PC-3 (cell line): ENCODE measurements around the gene KLHL25. TPM values are rescaled to one million over a fixed set of nuclear protein-coding genes. Genes with fewer than 3 reads are reported as not detected.

Experiments
- ATAC-seq: fragments of 200-7000 bp; cut with Tn5 transposase; 2 replicates; pipeline ENCODE4 v1.9.1; 2020; ENCODE audit warnings: mild to moderate bottlenecking, moderate library complexity
- BruUV-seq: library from RNA; stranded (reverse); fragments of 400-500 nt; replicated peaks from 2 replicates; lab custom pipeline; 2021; lab: Mats Ljungman, UMichigan
- CTCF ChIA-PET: fragments of 300-600 bp; sonication (Branson Sonifier 250); formaldehyde crosslinking; loops from one replicate; lab custom pipeline; 2022; ENCODE audit warnings: antibody characterized with exemption; lab: Charles Lee
- POLR2A ChIA-PET: fragments of 300-600 bp; sonication (Branson Sonifier 250); formaldehyde crosslinking; loops from one replicate; lab custom pipeline; 2022; ENCODE audit warnings: antibody characterized with exemption; ENCODE audit not compliant: unreplicated experiment; lab: Charles Lee
- DNase-seq: peaks from one replicate; pipeline ENCODE4 v3.0.0-alpha.2; 2015
- H2AFZ ChIP-seq: fragments of 300-600 bp; sonication (generic); 2 replicates; pipeline ENCODE4 v1.6.0; 2016; ENCODE audit warnings: antibody characterized with exemption, low read length
- H3F3A ChIP-seq: fragments of 300-600 bp; sonication (generic); one replicate; pipeline ENCODE4 v1.6.0; 2017; ENCODE audit warnings: antibody characterized with exemption, low read length, control low read depth, mild to moderate bottlenecking; ENCODE audit not compliant: unreplicated experiment
- H3K27ac ChIP-seq: fragments of 300-600 bp; sonication (generic); 2 replicates; pipeline ENCODE4 v1.5.1; 2016; ENCODE audit warnings: mild to moderate bottlenecking, low read length
- H3K27me3 ChIP-seq: fragments of 300-600 bp; sonication (generic); 2 replicates; pipeline ENCODE4 v1.6.1; 2016; ENCODE audit warnings: low read length, mixed read lengths
- H3K36me3 ChIP-seq: fragments of 300-600 bp; sonication (generic); 2 replicates; pipeline ENCODE4 v1.6.1; 2016; ENCODE audit warnings: low read depth, mixed run types, low read length, mixed read lengths
- H3K4me1 ChIP-seq: fragments of 300-600 bp; sonication (generic); 2 replicates; pipeline ENCODE4 v1.5.1; 2016; ENCODE audit warnings: low read length; ENCODE audit not compliant: insufficient read depth
- H3K4me2 ChIP-seq: fragments of 300-600 bp; sonication (generic); 2 replicates; pipeline ENCODE4 v1.6.0; 2016; ENCODE audit warnings: low read length
- H3K4me3 ChIP-seq: fragments of 300-600 bp; sonication (generic); 2 replicates; pipeline ENCODE4 v1.5.1; 2016; ENCODE audit warnings: mild to moderate bottlenecking, low read length, mixed read lengths
- H3K79me2 ChIP-seq: fragments of 300-600 bp; sonication (generic); 2 replicates; pipeline ENCODE4 v1.6.1; 2017; ENCODE audit warnings: low read length, mixed read lengths
- H3K9ac ChIP-seq: fragments of 300-600 bp; sonication (generic); 2 replicates; pipeline ENCODE4 v1.6.0; 2016; ENCODE audit warnings: mild to moderate bottlenecking, low read length
- H3K9me2 ChIP-seq: fragments of 300-600 bp; sonication (generic); replicated peaks from 2 replicates; pipeline ENCODE4 v1.6.1; 2016; ENCODE audit warnings: mixed run types, low read length, mixed read lengths
- H3K9me3 ChIP-seq: fragments of 300-600 bp; sonication (generic); 2 replicates; pipeline ENCODE4 v1.6.1; 2016; ENCODE audit warnings: low read length, mixed read lengths
- H4K20me1 ChIP-seq: fragments of 300-600 bp; sonication (generic); 2 replicates; pipeline ENCODE4 v1.6.1; 2016; ENCODE audit warnings: low read length, mixed read lengths
- EZH2 ChIP-seq: fragments of 300-600 bp; sonication (generic); IDR thresholded peaks from one replicate; pipeline ENCODE4 v1.6.1; 2017; ENCODE audit warnings: antibody characterized with exemption, mild to moderate bottlenecking, low read length; ENCODE audit not compliant: unreplicated experiment
- EZH2phosphoT487 ChIP-seq: fragments of 300-600 bp; sonication (generic); IDR thresholded peaks from 2 replicates; pipeline ENCODE4 v1.6.1; 2018; ENCODE audit warnings: mild to moderate bottlenecking, antibody characterized with exemption, low read length, borderline replicate concordance
- intact Hi-C: fragments of 100-400 bp; cut with micrococcal nuclease; formaldehyde crosslinking; loops from 2 replicates; pipeline ENCODE4 v1.9.0; 2023
- total RNA-seq: library from RNA; depleted of rRNA; stranded (reverse); fragments of >200 nt; gene quantifications from 2 replicates; pipeline ENCODE4 v1.2.3, GENCODE V29; 2014
- TF ChIP-seq, protein P1 (sequence below): fragments of 300-600 bp; sonication (generic); conservative IDR thresholded peaks from 2 replicates; pipeline ENCODE4 v1.5.1; 2017; ENCODE audit warnings: antibody characterized with exemption, low read depth, mild to moderate bottlenecking, low read length

KLHL25 gene
- total RNA-seq, 1 experiment from 2014 or later: 7.2 TPM

DNA sequence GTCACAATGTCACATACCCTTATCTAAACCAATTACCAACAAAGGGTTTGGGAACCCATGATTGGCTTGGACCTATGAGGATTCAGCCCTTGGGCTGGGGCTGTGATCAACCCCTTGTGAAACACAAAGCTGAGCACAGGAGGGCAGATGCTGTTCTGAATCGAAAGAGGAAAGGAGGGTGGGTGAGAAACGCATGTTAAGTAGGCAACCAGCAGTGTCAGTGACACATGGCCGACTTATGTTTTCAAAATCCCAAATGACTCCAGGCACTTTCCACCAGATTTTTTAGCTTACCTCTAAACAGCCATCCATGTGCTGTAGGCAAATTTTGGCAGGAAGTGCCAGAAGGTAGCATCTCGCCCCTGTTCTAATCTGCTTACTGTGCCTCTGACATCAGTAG lies 34.1 kb upstream of the KLHL25 start:
- TF ChIP-seq, protein P1, sequence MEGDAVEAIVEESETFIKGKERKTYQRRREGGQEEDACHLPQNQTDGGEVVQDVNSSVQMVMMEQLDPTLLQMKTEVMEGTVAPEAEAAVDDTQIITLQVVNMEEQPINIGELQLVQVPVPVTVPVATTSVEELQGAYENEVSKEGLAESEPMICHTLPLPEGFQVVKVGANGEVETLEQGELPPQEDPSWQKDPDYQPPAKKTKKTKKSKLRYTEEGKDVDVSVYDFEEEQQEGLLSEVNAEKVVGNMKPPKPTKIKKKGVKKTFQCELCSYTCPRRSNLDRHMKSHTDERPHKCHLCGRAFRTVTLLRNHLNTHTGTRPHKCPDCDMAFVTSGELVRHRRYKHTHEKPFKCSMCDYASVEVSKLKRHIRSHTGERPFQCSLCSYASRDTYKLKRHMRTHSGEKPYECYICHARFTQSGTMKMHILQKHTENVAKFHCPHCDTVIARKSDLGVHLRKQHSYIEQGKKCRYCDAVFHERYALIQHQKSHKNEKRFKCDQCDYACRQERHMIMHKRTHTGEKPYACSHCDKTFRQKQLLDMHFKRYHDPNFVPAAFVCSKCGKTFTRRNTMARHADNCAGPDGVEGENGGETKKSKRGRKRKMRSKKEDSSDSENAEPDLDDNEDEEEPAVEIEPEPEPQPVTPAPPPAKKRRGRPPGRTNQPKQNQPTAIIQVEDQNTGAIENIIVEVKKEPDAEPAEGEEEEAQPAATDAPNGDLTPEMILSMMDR: no peak
- CTCF ChIA-PET: no interaction called here
- Histone ChIP-seq H3F3A (no peaks in the 10 kb centered on the region), H3K4me3 (no peak overlapping the region), H4K20me1 (no peaks in the 10 kb centered on the region), H3K9me2 (no peaks in the 10 kb centered on the region), H3K27me3 (no peaks in the 10 kb centered on the region), H3K36me3 (no peaks in the 10 kb centered on the region), H3K9ac (no peak overlapping the region), H3K4me2 (no peak overlapping the region), H3K4me1 (no peaks in the 10 kb centered on the region), H3K79me2 (no peaks in the 10 kb centered on the region), H3K9me3 (no peaks in the 10 kb centered on the region), H3K27ac (no peak overlapping the region), H2AFZ (no peak overlapping the region)
- POLR2A ChIA-PET: no interaction called here
- ATAC-seq: no peak
- intact Hi-C loops: no loop called here
- no peak for DNase-seq
- no TSS peak for BruUV-seq

DNA sequence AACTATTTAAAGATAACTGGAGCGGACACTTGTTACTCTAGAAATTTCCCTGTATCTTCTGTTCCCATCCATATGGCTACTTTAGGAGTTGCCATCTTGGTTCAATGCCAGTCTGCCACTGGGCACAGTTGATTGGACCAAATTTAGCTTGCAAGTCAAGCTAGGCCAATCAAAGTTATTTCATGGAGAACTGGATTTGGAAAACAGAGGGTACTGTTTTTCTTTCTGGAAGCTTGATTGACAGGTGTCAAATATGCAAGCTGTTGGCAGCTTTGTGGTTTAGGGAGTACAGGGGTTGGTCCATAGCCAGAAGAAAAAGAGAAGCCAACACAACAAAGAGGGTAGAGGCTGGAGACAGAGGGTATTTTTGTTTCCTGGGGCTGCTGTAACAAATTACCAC lies 33.4 kb upstream of the KLHL25 start:
- no TSS peak for BruUV-seq
- Histone ChIP-seq H4K20me1 (no peaks in the 10 kb centered on the region), H3K9ac (no peak overlapping the region), H3K27me3 (no peaks in the 10 kb centered on the region), H3K4me1 (no peaks in the 10 kb centered on the region), H3K27ac (no peak overlapping the region), H2AFZ (no peak overlapping the region), H3K79me2 (no peaks in the 10 kb centered on the region), H3K9me2 (no peaks in the 10 kb centered on the region), H3K4me3 (no peak overlapping the region), H3K9me3 (no peaks in the 10 kb centered on the region), H3F3A (no peaks in the 10 kb centered on the region), H3K4me2 (no peak overlapping the region), H3K36me3 (no peaks in the 10 kb centered on the region)
- no peak for DNase-seq
- CTCF ChIA-PET: no interaction called here
- TF ChIP-seq, protein P1: no peak
- POLR2A ChIA-PET: no interaction called here
- no peak for ATAC-seq
- intact Hi-C loops: no loop called here

DNA sequence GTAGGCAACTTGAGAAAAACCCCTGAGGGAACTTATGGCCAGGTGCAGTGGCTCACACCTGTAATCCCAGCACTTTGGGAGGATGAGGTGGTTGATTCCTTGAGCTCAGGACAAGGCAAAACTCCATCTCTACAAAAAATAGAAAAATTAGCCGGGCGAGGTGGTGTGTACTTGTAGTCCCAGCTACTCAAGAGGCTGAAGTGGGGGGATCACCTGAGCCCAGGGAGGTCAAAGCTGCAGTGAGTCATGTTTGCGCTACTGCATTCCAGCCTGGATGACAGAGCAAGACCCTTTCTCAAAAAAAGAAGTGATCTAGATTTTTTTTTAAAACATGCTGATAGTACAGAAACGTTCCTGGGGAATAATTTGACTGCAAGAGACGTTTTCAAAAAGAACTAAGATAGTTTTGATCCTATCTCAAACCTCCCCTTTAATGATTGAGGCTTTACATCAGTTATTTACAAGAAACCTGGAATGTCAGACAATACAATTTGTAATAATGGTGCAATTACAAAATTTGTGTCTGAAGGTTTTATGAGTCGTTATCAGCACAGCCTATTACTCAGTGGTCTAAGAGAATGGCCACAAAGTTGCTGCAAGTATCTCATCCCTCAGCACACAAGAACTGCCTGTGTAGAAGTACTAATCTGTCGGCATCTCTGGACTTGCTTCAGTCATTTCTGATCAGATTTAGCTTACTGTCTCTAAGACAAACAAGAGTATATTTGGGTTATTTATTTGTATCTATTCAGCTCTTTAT lies 32.2 kb upstream of the KLHL25 start:
- TF ChIP-seq, protein P1: no peak
- TF ChIP-seq EZH2 (no peak), EZH2phosphoT487 (no peak)
- no peaks in the 10 kb centered on the region for H3K4me1 ChIP-seq
- no peaks in the 10 kb centered on the region for H3K36me3 ChIP-seq
- H3K79me2 ChIP-seq: no peaks in the 10 kb centered on the region
- H3K27me3 ChIP-seq: no peaks in the 10 kb centered on the region
- H3K9me2 ChIP-seq: no peaks in the 10 kb centered on the region
- ChIA-PET POLR2A (no interaction called here), CTCF (interaction anchor here (0.6 kb wide), 1 partner anchor 14 kb away, joined by 3 read pairs; no protein-coding TSS in a partner anchor)
- no peak overlapping the region for H3K27ac ChIP-seq
- H2AFZ ChIP-seq: no peak overlapping the region
- ATAC-seq (no peak), DNase-seq (no peak)
- intact Hi-C loops: no loop called here
- no TSS peak for BruUV-seq
- H4K20me1 ChIP-seq: no peaks in the 10 kb centered on the region
- H3K4me3 ChIP-seq: no peak overlapping the region
- H3K9me3 ChIP-seq: no peaks in the 10 kb centered on the region
- H3F3A ChIP-seq: no peaks in the 10 kb centered on the region
- no peak overlapping the region for H3K4me2 ChIP-seq
- no peak overlapping the region for H3K9ac ChIP-seq
